SU-DHL-6 (cell line): ENCODE results near the gene PPIP5K2.
"Not testable (repeated sequence)": the region's sequence is repeated elsewhere in the genome, so short reads cannot be mapped to it uniquely, and the experiment has no call there.

Experiments used
- H2AFZ ChIP-seq: fragments of 200-600 bp; sonication (generic); 2 replicates; pipeline ENCODE4 v1.6.1; 2014; ENCODE audit warnings: low read depth, mild to moderate bottlenecking, moderate library complexity, mixed read lengths, antibody characterized with exemption, low read length; ENCODE audit not compliant: severe bottlenecking
- H3F3A ChIP-seq: fragments of 200-600 bp; shearing (Covaris generic); 2 replicates; pipeline ENCODE4 v1.6.0; 2016; ENCODE audit warnings: antibody characterized with exemption, mild to moderate bottlenecking; ENCODE audit not compliant: insufficient read depth
- H3K27ac ChIP-seq: fragments of 200-600 bp; sonication (generic); 2 replicates; pipeline ENCODE4 v1.5.1; 2016; ENCODE audit warnings: low read depth, mild to moderate bottlenecking, low read length, moderate library complexity, mixed read lengths
- H3K27me3 ChIP-seq: fragments of 200-600 bp; sonication (generic), shearing (Covaris generic); 2 replicates; pipeline ENCODE4 v1.6.0; 2014; ENCODE audit warnings: mild to moderate bottlenecking, low read length
- H3K36me3 ChIP-seq: fragments of 200-600 bp; sonication (generic); 2 replicates; pipeline ENCODE4 v1.6.1; 2014; ENCODE audit warnings: mild to moderate bottlenecking, low read length, mixed read lengths
- H3K4me2 ChIP-seq: fragments of 300-600, 200-600 bp; shearing (Covaris generic), sonication (generic); 2 replicates; pipeline ENCODE4 v1.6.0; 2014; ENCODE audit warnings: low read length, low read depth, mild to moderate bottlenecking; ENCODE audit not compliant: poor library complexity, severe bottlenecking
- H3K4me3 ChIP-seq: fragments of 200-600 bp; sonication (generic); 2 replicates; pipeline ENCODE4 v1.5.1; 2014; ENCODE audit warnings: antibody characterized with exemption, low read length, mild to moderate bottlenecking, mixed read lengths; ENCODE audit not compliant: insufficient read depth, poor library complexity, severe bottlenecking
- H3K79me2 ChIP-seq: fragments of 200-600 bp; sonication (generic); 2 replicates; pipeline ENCODE4 v1.6.1; 2014; ENCODE audit warnings: mild to moderate bottlenecking, low read length, moderate library complexity; ENCODE audit not compliant: insufficient read depth
- H3K9ac ChIP-seq: fragments of 200-600 bp; sonication (generic); 2 replicates; pipeline ENCODE4 v1.7.0; 2014; ENCODE audit warnings: mild to moderate bottlenecking, low read length
- H3K9me2 ChIP-seq: fragments of 200-600 bp; sonication (generic); replicated peaks from 2 replicates; pipeline ENCODE4 v1.6.1; 2014; ENCODE audit warnings: low read length; ENCODE audit not compliant: insufficient read depth
- H3K9me3 ChIP-seq: fragments of 200-600 bp; sonication (generic); 2 replicates; pipeline ENCODE4 v1.6.1; 2014; ENCODE audit warnings: low read length, mixed read lengths; ENCODE audit not compliant: insufficient read depth
- H4K20me1 ChIP-seq: fragments of 200-600 bp; sonication (generic); 2 replicates; pipeline ENCODE4 v1.6.1; 2014; ENCODE audit warnings: low read depth, mild to moderate bottlenecking, antibody characterized with exemption, low read length, moderate library complexity, mixed read lengths
- CTCF ChIP-seq: fragments of 200-600 bp; sonication (generic); IDR thresholded peaks from one replicate; pipeline ENCODE4 v1.5.1; 2017; ENCODE audit warnings: antibody characterized with exemption, mild to moderate bottlenecking, low read length, moderate library complexity; ENCODE audit not compliant: insufficient read depth, poor library complexity, severe bottlenecking
- EZH2phosphoT487 ChIP-seq: fragments of 200-600 bp; sonication (generic), shearing (Covaris generic); conservative IDR thresholded peaks from 2 replicates; pipeline ENCODE4 v1.6.1; 2018; ENCODE audit warnings: mild to moderate bottlenecking, antibody characterized with exemption, low read length, moderate library complexity, mixed read lengths

The PPIP5K2 gene

GRCh38 chr5:103119765-103120606, at the start of gene PPIP5K2, which contains the start of gene GIN1:
PPIP5K2 (plus strand) TSS chr5:103120301; CDS start chr5:103129590, 9,289 bp downstream.
GIN1 (minus strand) TSS chr5:103120138; CDS start chr5:103108707, 11,431 bp downstream.
- H3K9me3 ChIP-seq: no peaks in the 10 kb centered on the region
- peaks cover 66% of the 10 kb centered on the region for H3K79me2 ChIP-seq
- H3K36me3 ChIP-seq: no peaks in the 10 kb centered on the region
- no peaks in the 10 kb centered on the region for H3K27me3 ChIP-seq
- peak within 1 kb of the TSS; percentile 98 for H3K4me2 ChIP-seq
- peak within 1 kb of the TSS; percentile 69 for H2AFZ ChIP-seq
- peak within 1 kb of the TSS; percentile 72 for H3K9ac ChIP-seq
- TF ChIP-seq EZH2phosphoT487: no peak
- TF ChIP-seq CTCF: no peak
- peak within 1 kb of the TSS; percentile 98 for H3K27ac ChIP-seq
- no peaks in the 10 kb centered on the region for H4K20me1 ChIP-seq
- H3K4me3 ChIP-seq: peak within 1 kb of the TSS; percentile 98
- peaks cover 15% of the 10 kb centered on the region for H3F3A ChIP-seq
- no peaks in the 10 kb centered on the region for H3K9me2 ChIP-seq

GRCh38 chr5:103073500-103073899, 46.6 kb upstream of the PPIP5K2 start:
- not testable (repeated sequence) for H3K9me3 ChIP-seq, H3K27me3 ChIP-seq, H3K27ac ChIP-seq, H3K9me2 ChIP-seq, H3F3A ChIP-seq, H3K9ac ChIP-seq, H3K79me2 ChIP-seq, H2AFZ ChIP-seq, H3K36me3 ChIP-seq, H4K20me1 ChIP-seq, H3K4me2 ChIP-seq, H3K4me3 ChIP-seq

GRCh38 chr5:103075442-103075841, 44.7 kb upstream of the PPIP5K2 start:
- Histone ChIP-seq H2AFZ (no peak overlapping the region), H3K4me2 (no peak overlapping the region), H3K9me3 (no peaks in the 10 kb centered on the region), H3K4me3 (no peak overlapping the region), H4K20me1 (no peaks in the 10 kb centered on the region), H3K79me2 (no peaks in the 10 kb centered on the region), H3K36me3 (no peaks in the 10 kb centered on the region), H3K9ac (no peak overlapping the region), H3K27me3 (no peaks in the 10 kb centered on the region), H3F3A (no peaks in the 10 kb centered on the region), H3K27ac (no peak overlapping the region), H3K9me2 (no peaks in the 10 kb centered on the region)
- TF ChIP-seq EZH2phosphoT487 (no peak), CTCF (no peak)

GRCh38 chr5:103079796-103080195, 40.3 kb upstream of the PPIP5K2 start:
- Histone ChIP-seq H3K27me3 (no peaks in the 10 kb centered on the region), H3F3A (no peaks in the 10 kb centered on the region), H4K20me1 (no peaks in the 10 kb centered on the region), H3K9me3 (no peaks in the 10 kb centered on the region), H3K36me3 (peaks cover 4% of the 10 kb centered on the region; the same call in 1 of the 2 replicates), H3K4me3 (no peak overlapping the region), H3K79me2 (no peaks in the 10 kb centered on the region), H3K9me2 (no peaks in the 10 kb centered on the region), H3K4me2 (no peak overlapping the region), H3K9ac (no peak overlapping the region), H3K27ac (no peak overlapping the region), H2AFZ (no peak overlapping the region)
- no peak for TF ChIP-seq CTCF
- no peak for TF ChIP-seq EZH2phosphoT487
